Pons (tissue), 1 donor: ENCODE data around the gene TRDN.
"Not testable (repeated sequence)": the region's sequence is repeated elsewhere in the genome, so short reads cannot be mapped to it uniquely, and the experiment has no call there.

Source experiments
- DNase-seq: peaks from one replicate; pipeline ENCODE4 v3.0.0-alpha.2; 2016; ENCODE audit warnings: low spot score

Gene TRDN

GRCh38 chr6:123629258-123629941, 7.3 kb downstream of the TRDN start:
- DNase-seq = no peak

DNA sequence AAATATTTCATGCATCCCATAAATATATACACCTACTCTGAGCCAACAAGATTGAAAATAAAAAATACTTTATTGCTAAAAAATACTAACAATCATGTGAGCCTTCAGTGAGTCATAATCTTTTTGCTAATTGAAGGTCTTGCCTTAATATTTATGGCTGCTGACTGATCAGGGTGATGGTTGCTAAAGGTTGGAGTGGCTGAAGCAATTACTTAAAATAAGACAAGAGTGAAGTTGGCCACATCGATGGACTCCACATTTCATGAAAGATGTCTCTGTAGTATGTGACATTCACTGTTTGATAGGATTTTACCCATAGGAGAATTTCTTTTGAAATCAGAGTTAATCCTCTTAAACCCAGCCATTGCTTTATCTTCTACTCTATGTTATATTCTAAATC, 11.1 kb downstream of the TRDN start:
- DNase-seq = no peak

GRCh38 chr6:123622780-123623179, 14.0 kb downstream of the TRDN start:
- no peak for DNase-seq

- DNase-seq = no peak
These were observed 17.6 kb downstream of the TRDN start for GRCh38 chr6:123619156-123619555.

DNA sequence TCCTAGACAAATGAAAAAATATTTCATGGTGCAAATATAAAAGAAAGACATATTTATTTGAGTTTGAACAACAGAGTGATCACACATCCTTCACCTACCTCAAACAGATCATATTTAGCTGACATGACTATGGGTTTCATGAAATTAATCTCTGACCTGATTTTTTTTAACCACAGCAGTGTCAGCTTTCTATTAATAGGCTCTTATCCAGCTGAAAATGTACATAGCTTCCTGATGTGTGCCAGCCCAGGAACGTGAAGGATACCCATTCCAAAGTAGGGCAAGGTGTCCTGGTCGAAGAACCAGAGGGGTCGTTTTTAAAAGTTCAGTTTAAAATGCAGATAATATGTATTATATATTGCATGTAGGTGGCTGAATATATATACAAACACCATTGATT, 19.8 kb downstream of the TRDN start:
- no peak for DNase-seq

GRCh38 chr6:123616016-123616415, 20.7 kb downstream of the TRDN start:
- DNase-seq = no peak

DNA sequence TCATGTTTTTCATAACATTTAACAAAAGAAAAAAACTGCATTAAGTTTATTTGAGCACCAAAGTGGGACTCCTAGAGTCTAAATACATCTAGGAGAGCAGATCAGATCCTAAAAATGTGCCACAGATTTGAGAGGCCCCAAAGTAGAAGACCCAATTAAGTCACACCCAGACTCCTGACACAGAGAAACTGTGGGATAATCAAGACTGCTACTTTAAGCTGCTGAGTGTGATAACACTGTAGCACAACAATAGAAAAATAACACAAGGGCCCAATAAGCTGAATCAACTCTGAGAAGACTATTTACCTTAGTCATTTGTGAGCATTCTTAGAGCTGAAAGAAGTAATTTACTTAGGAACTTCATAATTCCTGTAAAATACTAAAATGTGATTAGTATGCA, 26.0 kb downstream of the TRDN start:
- no peak for DNase-seq

- DNase-seq = no peak
These were observed 32.7 kb downstream of the TRDN start for GRCh38 chr6:123604067-123604466.

- no peak for DNase-seq
These were observed 38.7 kb downstream of the TRDN start for GRCh38 chr6:123598011-123598410.

DNA sequence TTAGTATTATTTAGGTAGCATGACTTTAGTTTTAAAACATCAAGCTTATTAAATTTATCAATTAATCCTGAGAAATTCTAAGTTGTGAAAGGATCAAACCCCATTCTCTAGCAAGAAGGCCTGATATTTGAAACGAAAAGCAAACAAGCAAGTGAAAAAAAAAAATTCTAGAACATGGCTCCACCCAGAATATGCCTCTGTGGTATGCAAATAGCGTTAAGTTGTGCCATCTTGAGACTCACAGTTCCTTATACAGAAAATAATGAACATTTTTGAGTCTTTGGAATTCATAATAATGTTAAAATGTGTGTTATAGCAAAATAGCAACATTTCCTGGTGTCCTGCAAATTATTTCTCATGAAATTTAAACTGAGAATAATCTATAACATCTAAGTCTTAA, 42.0 kb downstream of the TRDN start:
- DNase-seq = no peak

GRCh38 chr6:123592426-123592825, 44.3 kb downstream of the TRDN start:
- no peak for DNase-seq

GRCh38 chr6:123589973-123590372, 46.8 kb downstream of the TRDN start:
- DNase-seq = no peak

GRCh38 chr6:123589317-123589716, 47.4 kb downstream of the TRDN start:
- no peak for DNase-seq

GRCh38 chr6:123588546-123588895, 48.2 kb downstream of the TRDN start:
- no peak for DNase-seq

DNA sequence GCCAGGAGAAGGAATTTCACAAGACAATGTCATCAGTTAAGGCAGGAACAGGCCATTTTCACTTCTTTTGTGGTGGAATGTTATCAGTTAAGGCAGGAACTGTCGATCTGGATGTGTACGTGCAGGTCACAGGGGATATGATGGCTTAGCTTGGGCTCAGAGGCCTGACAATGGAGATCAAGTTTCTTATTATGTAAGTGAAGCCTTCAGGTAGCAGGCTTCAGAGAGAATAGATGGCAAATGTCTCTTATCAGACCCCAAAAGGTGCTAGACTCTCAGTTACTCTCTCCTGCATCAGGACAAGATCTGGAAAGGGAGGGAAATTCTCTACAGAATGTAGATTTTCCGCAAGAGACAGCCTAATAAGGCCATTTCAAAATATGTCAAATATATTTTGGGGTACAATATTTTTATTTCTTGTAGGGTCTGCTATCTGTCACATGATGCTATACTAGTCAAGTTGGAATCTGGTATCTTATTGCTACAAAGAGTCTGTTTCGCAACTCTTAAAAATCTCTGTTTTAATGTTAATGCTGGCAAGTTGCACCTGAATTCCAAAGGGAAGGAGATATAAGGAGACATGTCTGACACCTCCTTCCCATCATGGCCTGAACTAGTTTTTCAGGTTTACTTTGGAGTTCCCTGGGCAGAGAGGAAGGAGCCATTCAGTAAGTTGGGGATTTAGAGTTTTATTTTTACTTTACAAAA, 48.8 kb downstream of the TRDN start:
- no peak for DNase-seq

DNA sequence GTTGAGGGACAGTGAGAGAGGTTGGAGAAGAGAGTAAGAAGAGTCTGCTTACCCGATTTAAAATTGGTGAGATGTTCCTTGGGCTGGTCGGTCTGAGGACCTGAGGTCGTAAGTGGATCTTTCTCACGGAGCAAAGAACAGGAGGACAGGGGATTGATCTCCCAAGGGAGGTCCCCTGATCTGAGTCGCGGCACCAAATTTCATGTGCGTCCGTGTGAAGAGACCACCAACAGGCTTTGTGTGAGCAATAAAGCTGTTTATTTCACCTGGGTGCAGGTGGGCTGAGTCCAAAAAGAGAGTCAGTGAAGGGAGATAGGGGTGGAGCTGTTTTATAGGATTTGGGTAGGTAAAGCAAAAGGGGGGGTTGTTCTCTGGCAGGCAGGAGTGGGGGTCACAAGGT, 49.3 kb downstream of the TRDN start:
- not testable (repeated sequence) for DNase-seq

GRCh38 chr6:123580331-123580730, 56.4 kb downstream of the TRDN start:
- DNase-seq = no peak

DNA sequence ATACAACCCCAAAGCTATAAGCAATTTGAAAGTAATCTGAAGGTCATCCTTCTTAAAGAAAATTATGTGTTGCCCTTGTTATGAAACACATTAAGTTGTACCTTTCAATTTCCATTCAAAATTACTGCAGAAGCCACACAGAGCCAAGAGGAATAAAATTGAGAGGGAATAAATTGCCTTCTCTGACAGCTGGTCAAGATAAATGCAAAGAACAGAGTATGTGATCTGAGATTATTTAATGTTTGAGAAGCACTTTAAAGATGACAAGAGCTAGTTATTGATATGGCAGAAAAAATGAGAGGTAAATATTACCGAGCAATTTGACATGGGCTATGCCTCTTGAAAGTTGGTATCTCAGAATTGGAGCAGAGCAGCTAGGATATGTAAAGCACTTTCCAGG, 61.6 kb downstream of the TRDN start:
- DNase-seq = no peak

- DNase-seq = no peak
These were observed 65.7 kb downstream of the TRDN start for GRCh38 chr6:123570813-123571684.

DNA sequence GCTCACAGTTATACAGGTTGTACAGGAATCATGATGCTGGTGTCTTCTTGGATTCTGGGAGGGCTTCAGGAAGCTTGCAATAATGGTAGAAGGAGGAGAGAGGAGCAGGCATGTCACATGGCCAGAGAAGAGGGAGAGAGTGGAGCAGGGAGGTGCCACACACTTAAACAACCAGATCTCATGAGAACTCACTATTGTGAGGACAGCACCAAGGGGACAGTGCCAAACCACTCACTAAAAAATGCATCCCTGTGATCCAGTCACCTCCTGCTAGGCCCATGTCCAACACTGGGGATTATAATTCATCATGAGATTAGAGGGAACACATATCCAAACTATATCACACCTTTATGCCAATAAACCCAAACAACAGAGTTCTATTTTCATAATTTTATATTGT, 67.2 kb downstream of the TRDN start:
- DNase-seq = no peak

DNA sequence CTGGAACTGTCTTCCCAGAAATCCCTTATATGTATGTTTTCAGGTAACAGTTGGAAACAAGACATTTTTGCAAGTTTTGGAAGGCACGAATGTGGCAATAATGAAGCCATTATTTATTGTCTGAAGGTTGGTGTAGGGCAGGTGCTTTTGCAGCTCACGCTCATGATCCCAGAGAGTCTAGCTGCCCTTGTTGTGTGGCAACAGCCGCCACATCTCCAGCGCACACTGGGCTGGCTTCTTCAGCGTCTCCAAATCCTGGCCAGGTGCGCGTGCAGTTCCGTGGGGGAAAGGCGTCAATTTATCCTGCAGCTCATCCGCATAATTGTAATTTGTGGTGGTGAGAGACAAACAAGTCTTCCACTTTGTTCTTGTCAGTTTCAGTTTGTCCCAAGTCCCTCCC, 71.2 kb downstream of the TRDN start:
- no peak for DNase-seq

GRCh38 chr6:123564361-123564760, 72.4 kb downstream of the TRDN start:
- DNase-seq = no peak

GRCh38 chr6:123562677-123563076, 74.1 kb downstream of the TRDN start:
- no peak for DNase-seq
